A375 (cell line): ENCODE results near the gene MANBA. TPM values are rescaled to one million over a fixed set of nuclear protein-coding genes. Genes with fewer than 3 reads are reported as not detected.

Source experiments
- small RNA-seq: library from RNA; depleted of rRNA; stranded (forward); fragments of <200 nt; gene quantifications from one replicate; pipeline ENCODE3, GENCODE V24; 2014
- total RNA-seq: library from RNA; depleted of rRNA; stranded (reverse); fragments of >200 nt; shearing (Covaris generic); gene quantifications from 2 replicates; pipeline ENCODE4 v1.2.3, GENCODE V29; 2014; rRNA removed

MANBA gene
- total RNA-seq: 12.5 and 16.0 TPM in 2 replicates

GRCh38 chr4:102760645-102761295 lies at the start of gene MANBA:
Gene MANBA (minus strand): TSS chr4:102760968. CDS start chr4:102760894, 74 bp downstream.

Small RNA genes lying within 50 kb of the gene (small RNA-seq; reads per million reads assigned to genes)
- not detected for gene AC018797.1

Other genes starting within 250 kb of the MANBA start
- gene UBE2D3, start 66.6 kb upstream of the MANBA start, total RNA-seq: 314 and 359 TPM in 2 replicates
- gene CISD2, start 108.0 kb upstream of the MANBA start, total RNA-seq: 25.4 and 26.3 TPM in 2 replicates